DND-41 (cell line): Measurements from ENCODE around the gene OR52N1.

Experiments used
- ATAC-seq: fragments of 200-7000 bp; cut with Tn5 transposase; 3 replicates; pipeline ENCODE4 v1.9.1; 2021; ENCODE audit warnings: low read depth; ENCODE audit not compliant: insufficient read depth
- DNase-seq: peaks from one replicate; pipeline ENCODE4 v3.0.0-alpha.2; 2020
- H2AFZ ChIP-seq: 2 replicates; pipeline ENCODE4 v1.6.0; 2012; ENCODE audit warnings: low read depth, low read length
- H3K27ac ChIP-seq: 2 replicates; pipeline ENCODE4 v1.5.1; 2012; ENCODE audit warnings: low read length, inconsistent platforms
- H3K27me3 ChIP-seq: fragments of 200-600 bp; sonication (generic); 2 replicates; pipeline ENCODE4 v1.6.0; 2012; ENCODE audit warnings: low read length, mild to moderate bottlenecking, inconsistent platforms; ENCODE audit not compliant: insufficient read depth, poor library complexity
- H3K36me3 ChIP-seq: 2 replicates; pipeline ENCODE4 v1.5.1; 2012; ENCODE audit warnings: low read length, inconsistent platforms; ENCODE audit not compliant: insufficient read depth
- H3K4me1 ChIP-seq: 2 replicates; pipeline ENCODE4 v1.5.1; 2012; ENCODE audit warnings: mild to moderate bottlenecking, low read length; ENCODE audit not compliant: insufficient read depth
- H3K4me2 ChIP-seq: 2 replicates; pipeline ENCODE4 v1.6.0; 2012; ENCODE audit warnings: mild to moderate bottlenecking, moderate library complexity, low read length, inconsistent platforms; ENCODE audit not compliant: insufficient read depth
- H3K4me3 ChIP-seq, 2 experiments: fragments of 200-600 bp in 1 of 2; shearing (Covaris generic) in 1 of 2; 2 replicates each; pipeline ENCODE4 v1.5.1; 2012 to 2016; ENCODE audit warnings: inconsistent platforms in 2 of 2, low read length in 2 of 2, mild to moderate bottlenecking in 2 of 2, low read depth in 1 of 2, moderate library complexity in 1 of 2
- H3K79me2 ChIP-seq: 2 replicates; pipeline ENCODE4 v1.6.0; 2012; ENCODE audit warnings: low read length, inconsistent platforms; ENCODE audit not compliant: insufficient read depth
- H3K9ac ChIP-seq: 2 replicates; pipeline ENCODE4 v1.6.0; 2012; ENCODE audit warnings: low read depth, mild to moderate bottlenecking, inconsistent platforms, low read length, moderate library complexity
- H3K9me3 ChIP-seq: 2 replicates; pipeline ENCODE4 v1.5.1; 2012; ENCODE audit warnings: low read length, moderate library complexity, mild to moderate bottlenecking, inconsistent platforms; ENCODE audit not compliant: insufficient read depth, severe bottlenecking
- H4K20me1 ChIP-seq: 2 replicates; pipeline ENCODE4 v1.6.0; 2012; ENCODE audit warnings: low read length; ENCODE audit not compliant: insufficient read depth
- EZH2 ChIP-seq: IDR thresholded peaks from 3 replicates; pipeline ENCODE4 v1.6.1; 2012; ENCODE audit warnings: borderline replicate concordance, low read depth, mild to moderate bottlenecking, moderate library complexity, low read length, inconsistent platforms; ENCODE audit not compliant: severe bottlenecking
- TF ChIP-seq, protein P1 (sequence below): IDR thresholded peaks from 2 replicates; pipeline ENCODE4 v1.5.1; 2012; ENCODE audit warnings: borderline replicate concordance, low read length, moderate library complexity, mild to moderate bottlenecking; ENCODE audit not compliant: poor library complexity, severe bottlenecking; ENCODE audit errors: extremely low read depth

OR52N1 gene

DNA sequence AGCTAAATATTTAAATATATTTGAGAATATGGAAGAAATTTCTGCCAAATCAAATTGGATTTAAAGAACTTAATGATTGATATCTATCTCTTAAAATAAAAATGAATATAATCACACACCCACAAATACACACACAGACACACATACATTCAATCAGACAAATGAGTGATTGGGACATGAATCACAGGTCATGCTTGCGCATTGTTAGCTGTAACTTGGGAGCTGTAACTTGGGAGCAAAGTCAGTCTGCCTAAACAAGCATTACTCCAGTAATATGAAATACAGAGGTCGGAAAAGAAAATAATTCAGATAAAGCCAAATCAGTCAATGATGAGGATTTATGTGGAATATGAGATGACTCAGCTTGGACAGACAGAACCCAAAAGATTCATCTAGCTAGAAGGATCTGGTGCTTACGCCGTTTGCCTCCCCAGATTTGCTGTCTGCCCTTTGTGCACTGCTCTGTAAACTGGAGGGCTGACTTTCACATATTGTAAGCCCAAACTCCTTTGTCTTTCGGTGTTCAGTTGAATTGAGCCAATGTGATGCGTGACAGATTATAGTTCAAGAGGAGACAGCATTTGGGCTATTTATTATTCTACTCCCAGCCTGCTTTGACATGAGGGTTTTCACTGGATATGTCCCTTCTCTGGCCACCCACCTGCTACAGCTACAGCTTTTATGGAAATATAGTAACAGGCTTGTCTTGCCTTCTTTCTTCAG is 53.2 kb downstream of the OR52N1 start:
- Histone ChIP-seq H3K27me3 (peaks cover 21% of the 10 kb centered on the region), H4K20me1 (no peaks in the 10 kb centered on the region), H3K4me1 (no peaks in the 10 kb centered on the region), H3K9me3 (no peaks in the 10 kb centered on the region), H3K4me2 (no peak overlapping the region), H2AFZ (no peak overlapping the region), H3K9ac (no peak overlapping the region), H3K4me3 (no peak overlapping the region), H3K27ac (no peak overlapping the region), H3K79me2 (no peaks in the 10 kb centered on the region), H3K36me3 (no peaks in the 10 kb centered on the region)
- no peak for DNase-seq
- TF ChIP-seq, protein P1, sequence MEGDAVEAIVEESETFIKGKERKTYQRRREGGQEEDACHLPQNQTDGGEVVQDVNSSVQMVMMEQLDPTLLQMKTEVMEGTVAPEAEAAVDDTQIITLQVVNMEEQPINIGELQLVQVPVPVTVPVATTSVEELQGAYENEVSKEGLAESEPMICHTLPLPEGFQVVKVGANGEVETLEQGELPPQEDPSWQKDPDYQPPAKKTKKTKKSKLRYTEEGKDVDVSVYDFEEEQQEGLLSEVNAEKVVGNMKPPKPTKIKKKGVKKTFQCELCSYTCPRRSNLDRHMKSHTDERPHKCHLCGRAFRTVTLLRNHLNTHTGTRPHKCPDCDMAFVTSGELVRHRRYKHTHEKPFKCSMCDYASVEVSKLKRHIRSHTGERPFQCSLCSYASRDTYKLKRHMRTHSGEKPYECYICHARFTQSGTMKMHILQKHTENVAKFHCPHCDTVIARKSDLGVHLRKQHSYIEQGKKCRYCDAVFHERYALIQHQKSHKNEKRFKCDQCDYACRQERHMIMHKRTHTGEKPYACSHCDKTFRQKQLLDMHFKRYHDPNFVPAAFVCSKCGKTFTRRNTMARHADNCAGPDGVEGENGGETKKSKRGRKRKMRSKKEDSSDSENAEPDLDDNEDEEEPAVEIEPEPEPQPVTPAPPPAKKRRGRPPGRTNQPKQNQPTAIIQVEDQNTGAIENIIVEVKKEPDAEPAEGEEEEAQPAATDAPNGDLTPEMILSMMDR, result no peak
- no peak for TF ChIP-seq EZH2
- ATAC-seq, result no peak

DNA sequence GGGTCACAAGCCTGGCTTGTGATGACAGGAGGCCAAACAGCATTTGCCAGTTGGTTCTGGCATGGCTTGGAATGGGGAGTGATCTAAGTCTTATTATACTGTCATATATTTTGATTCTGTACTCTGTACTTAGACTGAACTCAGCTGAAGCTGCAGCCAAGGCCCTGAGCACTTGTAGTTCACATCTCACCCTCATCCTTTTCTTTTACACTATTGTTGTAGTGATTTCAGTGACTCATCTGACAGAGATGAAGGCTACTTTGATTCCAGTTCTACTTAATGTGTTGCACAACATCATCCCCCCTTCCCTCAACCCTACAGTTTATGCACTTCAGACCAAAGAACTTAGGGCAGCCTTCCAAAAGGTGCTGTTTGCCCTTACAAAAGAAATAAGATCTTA is 54.0 kb downstream of the OR52N1 start:
- Histone ChIP-seq H3K4me3 (no peak overlapping the region), H3K79me2 (no peaks in the 10 kb centered on the region), H2AFZ (no peak overlapping the region), H3K9me3 (no peaks in the 10 kb centered on the region), H3K27ac (no peak overlapping the region), H3K27me3 (peaks cover 21% of the 10 kb centered on the region), H3K36me3 (no peaks in the 10 kb centered on the region), H3K4me2 (no peak overlapping the region), H3K9ac (no peak overlapping the region), H4K20me1 (no peaks in the 10 kb centered on the region), H3K4me1 (no peaks in the 10 kb centered on the region)
- ATAC-seq (no peak), DNase-seq (no peak)
- TF ChIP-seq EZH2, result no peak
- TF ChIP-seq, protein P1, result no peak
